GM19238 (cell line): ENCODE measurements around the gene TRIM17.

Experiments used
- DNase-seq: peaks from one replicate; pipeline ENCODE4 v3.0.0; 2011; ENCODE audit warnings: low spot score; ENCODE audit not compliant: insufficient read length

Gene TRIM17

DNA sequence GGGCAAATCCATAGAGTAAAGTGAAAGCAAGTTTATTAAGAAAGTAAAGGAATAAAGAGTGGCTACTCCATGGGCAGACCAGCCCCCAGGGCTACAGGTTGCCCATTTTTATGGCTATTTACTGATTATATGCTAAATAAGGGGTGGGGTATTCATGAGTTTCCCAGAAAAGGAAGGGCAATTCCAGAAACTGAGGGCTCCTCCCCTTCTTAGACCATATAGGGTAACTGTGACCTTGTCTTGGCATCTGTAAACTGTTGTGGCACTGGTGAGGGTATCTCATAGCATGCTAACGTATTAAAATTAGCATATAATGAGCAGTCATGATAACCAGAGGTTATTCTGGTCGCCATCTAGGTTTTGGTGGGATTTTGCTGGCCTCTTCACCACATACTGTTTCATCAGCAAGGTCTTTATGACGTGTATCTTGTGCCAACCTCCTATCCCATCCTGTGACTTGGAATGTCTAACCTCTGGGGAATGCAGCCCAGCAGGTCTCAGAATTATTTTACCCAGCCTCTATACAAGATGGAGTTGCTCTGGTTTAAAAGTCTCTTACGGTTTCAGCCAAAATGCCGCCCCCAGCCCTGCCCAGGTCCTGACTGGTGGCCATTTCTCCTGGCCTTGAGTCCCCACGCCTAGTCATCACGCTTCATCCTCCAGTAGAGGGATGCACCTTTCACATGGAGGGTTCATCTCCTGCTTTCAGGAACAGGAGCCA is 982 bp upstream of the TRIM17 start:
- DNase-seq = no peak

DNA sequence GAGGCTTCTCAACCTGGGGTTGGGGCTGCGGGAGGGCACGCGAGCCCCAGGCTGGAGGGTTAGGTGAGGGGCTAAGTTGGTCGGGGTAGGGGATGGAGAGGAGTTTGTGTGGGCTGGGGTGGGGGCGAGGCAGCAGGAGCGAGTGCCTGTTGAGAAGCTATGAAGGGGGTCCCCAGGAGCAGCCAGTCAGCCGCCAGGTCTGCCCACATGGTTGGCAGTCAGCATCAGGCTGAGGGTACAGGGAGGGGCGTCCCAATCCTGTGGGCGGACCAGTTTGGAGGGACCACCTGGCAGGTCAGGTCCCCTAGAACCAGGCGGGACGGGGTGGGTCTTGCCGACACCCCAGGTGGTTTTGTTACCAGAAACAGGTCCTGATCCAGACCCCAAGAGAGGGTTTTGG is 400 bp upstream of the TRIM17 start:
- no peak for DNase-seq

DNA sequence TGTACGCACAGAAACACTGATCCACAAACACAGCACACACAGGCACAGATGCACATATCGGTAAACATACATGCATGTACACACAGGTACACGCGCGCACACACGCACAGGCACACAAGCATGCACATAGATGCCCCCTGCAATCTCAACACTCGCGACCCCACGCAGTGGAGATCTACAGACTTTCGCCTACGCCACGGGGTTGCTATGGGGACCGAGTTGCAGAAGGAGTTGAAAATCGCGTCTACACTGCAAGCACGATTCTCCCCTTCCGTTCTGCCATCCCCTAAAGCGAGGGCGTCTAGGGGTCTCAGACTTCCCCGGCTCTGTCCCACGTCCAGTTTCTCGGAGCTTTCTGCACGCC is 826 bp downstream of the TRIM17 start:
- DNase-seq = no peak

DNA sequence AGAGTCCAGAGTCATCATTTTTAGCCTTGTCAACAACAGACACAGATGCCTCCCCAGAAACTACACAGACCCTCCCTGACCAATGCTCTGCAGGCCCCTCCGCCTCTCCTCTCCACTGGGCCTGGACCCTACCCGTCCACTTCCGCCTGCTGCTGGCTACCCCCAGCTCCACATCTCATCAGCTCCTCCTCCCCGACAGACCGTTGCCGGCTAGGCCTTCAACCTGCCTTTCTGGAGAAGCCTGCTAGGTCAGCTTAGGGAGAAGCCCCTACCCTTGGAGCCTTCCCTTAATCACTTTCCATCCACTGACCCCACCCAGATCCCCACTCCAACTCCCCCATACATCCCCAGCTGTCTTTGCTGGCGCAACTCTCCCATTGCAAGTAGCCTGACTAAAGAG is 1.4 kb downstream of the TRIM17 start:
- DNase-seq = no peak

DNA sequence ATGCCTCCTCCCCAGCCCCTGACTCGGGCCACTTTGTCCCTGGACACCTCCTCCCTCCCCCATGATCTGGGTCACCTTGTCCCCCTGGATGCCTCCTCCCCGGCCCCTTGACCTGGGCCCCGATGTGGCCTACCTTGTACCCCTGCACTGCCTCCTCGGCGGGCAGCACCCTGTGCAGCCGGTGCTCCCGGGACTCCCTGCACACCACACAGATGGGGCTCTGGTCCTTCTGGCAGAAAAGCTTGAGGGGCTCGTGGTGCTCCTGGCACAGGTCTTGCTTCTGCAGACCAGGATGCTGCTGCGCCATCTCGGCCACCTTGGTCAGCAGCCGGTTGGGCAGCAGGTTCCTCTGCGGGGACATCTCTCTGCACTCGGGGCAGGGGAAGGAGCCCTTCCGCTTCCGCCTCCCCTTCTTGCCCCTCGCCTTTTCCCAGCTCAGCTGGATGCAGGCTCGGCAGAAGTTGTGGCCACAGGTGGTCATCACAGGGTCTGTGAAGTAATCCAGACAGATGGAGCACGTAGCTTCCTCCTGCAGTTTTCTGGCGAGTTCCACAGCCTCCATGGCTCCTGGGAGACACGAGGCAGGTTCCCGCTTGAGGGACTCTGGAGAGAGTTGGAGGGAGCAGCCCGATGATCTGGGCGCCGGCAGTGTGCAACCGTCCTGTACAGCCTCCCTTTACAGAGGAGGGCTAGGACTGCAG is 2.0 kb downstream of the TRIM17 start:
- DNase-seq = no peak

DNA sequence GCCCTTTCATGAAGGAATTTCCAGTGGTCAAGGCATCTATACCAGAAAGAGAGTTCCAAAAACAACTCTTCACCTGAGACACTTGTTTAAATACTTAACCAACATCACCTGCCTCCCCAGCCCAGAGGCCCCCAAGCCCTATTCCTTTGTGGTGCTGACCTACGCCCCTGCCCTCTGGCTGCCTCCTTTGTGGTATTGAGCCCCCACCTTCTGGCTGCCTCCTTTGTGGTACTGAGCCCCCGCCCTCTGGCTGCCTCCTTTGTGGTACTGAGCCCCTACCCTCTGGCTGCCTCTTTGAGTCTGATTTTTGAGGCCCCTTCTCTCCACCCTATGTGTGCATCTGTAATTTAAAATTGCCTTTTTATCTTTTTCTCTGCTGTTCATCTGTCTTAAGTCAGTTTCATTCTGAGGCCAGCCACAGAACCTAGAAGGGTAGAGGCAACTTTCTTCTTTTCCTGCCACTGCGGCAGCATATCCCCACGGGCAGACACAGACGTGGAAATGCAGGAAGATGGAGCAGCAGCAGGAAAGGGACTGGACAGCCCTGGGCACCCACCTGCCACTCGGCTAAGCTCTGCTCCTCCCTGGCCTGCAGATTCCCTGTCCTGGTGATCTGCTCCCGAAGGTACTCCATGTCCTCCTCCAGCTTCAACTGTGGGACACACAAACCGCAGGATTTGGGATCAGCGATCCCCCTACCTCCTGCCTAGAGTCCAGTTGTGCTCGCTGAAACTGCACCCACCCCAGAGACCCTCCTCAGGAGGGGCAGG is 3.2 kb downstream of the TRIM17 start:
- DNase-seq = no peak

DNA sequence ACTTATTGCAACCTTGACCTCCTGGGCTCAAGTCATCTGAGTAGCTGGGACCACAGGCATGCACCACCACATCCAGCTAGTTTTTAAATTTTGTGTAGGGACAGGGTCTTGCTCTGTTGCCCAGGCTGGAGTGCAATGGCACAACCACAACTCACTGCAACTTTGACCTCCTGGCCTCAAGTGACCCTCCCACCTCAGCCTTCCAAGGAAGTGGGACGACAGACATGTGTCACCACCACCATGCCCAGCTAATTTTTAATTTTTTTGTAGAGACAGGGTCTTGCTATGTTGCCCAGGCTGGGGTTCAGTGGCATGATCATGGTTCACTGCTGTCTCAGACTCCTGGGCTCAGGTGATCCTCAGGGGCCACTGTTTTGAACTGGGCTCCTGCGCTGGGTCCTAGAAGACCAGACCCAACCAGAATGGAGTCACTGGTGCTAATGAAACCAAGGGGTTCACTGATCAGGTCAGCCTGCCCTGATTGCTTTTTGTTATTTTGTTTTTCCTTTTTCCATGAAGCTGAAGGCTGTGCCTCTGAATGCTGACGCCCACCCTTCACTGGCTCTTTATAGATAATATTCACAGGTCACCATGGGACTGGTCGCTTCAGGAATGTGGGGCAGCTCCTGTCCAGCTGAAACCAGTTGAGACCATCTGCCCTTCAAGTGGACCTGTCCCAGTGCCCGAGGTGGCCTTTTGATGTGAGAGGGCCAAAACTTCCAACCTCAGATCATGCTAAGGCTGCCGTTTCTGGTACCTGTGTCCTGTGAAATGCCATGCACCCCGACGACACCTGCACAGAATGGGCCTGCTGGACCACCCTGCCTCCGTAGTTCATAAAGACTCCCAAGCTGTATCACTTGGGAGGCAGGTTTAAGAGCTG is 4.9 kb downstream of the TRIM17 start:
- no peak for DNase-seq

DNA sequence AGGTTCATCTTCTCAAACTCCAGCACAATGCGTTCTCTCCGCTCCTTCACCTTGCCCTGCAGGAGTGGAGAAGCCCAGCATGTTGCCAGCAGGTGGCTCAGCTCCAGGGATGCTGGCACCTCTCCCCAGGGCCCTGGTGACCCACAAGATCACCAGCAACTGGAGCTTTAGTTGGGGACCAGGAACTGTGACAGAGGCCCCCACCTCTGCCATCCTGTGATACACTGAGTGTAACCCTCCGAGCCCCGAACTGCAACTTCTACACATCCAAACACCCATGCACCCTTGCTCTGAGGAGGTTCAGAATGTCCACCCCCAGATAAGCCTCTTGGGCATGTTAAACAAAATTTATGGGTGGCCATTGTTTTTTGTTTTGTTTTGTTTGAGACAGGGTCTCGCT is 5.5 kb downstream of the TRIM17 start:
- DNase-seq = no peak

DNA sequence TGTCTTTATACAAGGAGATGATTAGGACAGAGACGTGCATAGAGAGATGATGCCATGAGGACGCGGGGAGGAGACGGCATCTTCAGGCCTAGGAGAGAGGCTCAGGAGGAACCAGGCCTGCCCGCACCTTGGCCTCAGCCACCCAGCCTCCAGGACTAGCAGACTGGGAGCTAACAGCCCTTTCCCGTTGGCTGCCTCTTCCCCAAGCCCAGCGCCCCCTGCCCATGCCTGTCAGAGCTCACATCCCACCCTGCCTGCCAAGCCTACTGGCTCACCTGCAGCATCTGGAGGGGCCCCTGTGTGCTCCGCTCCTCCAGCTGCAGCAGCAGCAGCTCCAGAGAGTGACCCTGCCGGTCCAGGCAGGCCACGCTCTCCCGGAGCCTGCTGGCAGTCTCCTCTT is 6.0 kb downstream of the TRIM17 start:
- DNase-seq = no peak

DNA sequence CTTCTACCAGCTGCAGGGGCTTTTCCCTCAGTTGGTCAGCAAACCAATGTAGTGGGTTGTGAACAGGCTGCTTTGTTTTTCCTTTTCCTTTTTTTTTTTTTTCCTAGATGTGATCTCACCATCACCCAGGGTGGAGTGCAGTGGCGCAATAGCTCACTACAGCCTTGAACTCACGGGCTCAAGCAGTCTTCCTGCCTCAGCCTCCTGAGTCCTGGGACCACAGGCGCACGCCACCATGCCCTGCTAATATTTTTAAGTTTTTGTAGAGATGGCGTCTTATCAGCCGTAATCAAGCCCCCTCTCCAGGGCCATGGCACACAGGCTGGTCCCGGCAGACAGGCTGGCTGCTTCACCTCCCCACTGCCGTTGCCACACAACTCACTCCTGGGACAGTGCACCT is 6.6 kb downstream of the TRIM17 start:
- DNase-seq = no peak

DNA sequence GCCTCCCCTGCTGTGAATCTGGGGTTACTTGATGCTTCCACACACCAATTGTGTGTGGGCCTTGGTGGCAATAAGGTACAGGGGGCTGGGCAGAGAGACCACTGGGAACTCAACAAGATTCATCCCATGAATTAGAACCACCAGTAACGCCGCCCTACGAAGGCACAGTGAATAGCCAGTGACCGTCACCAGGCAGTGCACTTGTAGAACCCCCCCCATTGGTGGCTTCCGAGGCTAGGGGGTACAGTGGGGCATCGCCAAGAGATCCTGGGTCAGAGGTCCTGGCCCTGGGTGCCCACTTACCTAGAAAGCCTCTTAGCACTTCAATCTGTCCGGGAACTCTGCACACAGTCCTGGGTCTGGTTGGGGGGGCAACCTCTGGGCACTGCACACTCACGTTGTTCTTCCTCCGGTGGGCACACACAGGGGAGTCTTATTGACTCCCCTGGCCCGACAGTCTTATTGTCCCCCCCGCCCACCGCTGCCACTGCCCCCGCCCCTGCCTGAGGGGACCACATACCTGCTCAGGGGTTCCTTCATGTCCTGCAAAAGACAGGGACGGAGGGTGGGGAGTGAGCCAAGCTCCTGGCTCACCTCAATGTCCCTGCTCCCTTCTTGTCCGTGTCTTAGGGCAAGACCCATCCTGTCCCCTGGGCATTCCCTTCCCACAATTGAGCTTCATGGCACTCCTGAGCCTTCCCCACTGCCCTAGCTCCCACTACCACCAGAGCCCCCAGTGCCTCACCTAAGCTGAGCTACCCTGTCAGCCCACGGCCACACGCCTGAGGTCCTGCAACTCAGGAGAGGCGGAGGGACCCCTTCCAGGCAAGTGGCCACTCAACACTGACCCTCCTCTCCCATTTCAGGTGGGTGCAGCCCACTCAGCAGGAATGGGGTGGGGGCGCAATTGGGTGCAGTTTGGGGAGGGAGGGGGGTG is 7.5 kb downstream of the TRIM17 start:
- no peak for DNase-seq

DNA sequence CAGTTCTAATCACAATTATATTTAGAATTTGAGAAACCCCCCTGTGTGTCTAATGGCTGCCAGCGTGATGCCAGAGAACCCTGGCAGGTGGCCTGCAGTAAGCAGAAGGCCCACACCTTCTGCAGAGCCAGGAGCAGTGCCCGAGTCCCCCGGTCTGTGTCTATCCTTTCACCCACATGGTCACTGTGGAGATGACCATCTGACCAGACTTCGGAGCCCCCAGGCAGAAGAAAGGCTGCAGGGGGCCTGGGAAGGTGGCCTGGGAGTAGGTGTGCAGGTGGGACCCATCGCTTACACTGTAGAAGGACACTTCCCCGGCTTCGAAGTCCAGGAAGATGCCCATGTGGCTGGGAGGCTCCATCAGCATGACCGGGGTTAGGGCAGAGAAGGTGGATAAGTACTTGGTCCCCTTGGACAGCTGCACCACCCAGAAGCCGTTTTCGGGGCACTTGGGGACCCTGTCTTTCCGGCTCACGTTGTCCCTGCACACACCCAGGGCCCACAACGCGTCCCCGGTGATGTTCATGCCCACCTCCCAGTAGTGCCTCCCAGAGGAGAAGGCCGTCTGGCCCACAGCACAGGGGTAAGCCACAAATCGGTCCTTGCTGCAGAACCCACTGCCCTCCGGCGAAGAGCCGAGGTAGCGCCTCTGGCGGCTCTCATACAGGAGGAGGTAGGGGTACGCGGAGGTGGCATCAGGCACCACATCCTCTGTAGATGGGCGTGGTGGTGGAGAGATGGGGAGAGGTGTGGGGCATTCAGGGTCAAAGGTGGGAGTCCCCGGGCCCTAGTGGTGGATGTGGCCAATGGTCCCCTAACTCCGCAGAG is 8.4 kb downstream of the TRIM17 start:
- no peak for DNase-seq

DNA sequence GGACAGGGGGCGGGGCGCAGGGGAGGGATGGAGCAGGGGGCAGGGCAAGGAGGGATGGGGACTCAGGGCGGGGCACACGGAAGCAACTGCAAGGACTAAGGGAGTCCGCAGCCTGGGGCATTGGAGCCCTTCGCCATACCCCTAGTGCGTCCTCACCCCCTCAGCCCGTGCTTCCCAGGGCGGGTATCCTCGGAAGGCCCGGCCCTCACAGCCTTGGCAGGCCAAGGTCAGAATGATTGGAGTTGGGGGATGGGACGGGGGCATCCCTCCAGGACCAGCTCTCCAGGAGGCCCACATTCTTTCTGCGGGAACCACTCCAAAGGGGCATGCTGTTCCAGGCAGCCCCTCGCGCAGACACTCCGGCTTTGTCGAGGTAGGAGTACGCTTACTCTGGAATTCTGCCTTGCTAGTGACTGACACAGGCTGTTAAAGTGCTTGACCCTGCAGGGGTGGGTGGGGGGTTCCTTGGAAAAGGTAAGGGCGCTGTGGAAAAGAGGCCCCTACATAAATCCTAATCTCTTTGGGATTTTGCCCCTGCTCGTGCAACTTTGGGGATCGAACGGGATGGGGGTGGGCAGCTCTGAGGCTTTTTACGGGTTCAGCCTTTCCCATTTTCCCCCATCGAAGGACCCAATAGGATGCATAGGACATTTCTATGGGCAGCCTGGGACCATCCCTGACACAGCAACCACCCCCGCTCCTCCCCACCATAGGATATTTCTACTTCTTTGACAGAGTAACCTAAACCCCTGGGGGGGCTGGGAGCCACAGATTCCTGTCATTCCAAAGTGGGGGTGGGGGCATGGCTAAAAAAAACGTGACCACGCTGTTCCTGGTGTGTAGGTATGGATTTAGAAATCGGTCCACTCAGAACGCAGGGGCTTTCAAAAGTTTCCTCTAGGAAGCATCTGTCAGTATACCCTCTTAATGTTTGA is 9.3 kb downstream of the TRIM17 start:
- no peak for DNase-seq

DNA sequence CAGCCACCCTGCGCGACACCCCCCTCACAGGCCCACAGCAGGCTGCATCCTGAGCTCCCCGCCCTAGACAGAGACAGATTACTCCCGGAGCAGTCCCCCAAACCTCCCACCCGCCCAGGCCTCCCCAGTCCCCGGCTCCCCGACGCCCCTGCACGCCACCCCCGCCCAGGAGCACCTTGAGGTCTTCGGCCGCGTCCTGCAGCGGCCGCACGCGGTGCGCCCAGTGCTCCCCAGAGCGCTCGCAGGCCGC is 10.8 kb downstream of the TRIM17 start:
- DNase-seq = no peak

DNA sequence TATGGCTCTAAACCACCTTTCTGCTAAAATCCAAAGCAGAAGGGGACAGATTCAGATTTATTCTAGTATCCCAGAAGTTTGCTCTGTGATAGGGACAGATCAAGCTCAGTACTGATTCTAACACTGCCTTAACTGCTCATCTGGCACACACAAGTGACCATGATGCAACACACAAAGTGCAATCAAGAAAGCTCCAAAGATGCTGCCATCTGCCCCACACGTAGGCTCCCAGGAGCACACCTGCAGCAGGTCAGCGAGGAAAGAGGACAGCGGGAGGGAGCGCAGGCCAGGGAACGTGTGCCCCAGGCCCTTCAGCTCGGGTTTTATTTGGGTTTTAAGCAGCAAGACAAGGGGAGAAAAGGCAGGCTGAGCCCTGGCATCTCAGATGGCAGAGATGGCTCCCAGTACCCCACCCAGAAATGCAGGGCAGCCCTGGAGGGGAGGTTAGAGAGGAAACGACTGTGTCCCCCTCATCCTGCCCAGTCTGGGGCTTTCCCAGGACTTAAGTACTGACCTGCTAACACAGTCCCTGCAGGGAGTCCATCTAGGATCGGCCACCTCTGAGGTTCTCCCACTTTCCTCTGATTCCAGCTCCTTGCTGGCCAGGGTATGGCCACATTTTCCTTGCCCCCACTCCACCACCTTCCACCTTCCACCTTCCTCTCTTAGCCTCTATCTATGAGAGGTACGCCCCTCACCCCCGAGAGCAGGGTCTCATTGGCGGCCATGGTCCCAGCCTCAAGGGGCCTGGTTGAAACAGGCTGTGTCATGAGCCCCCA is 11.3 kb downstream of the TRIM17 start:
- DNase-seq = no peak

DNA sequence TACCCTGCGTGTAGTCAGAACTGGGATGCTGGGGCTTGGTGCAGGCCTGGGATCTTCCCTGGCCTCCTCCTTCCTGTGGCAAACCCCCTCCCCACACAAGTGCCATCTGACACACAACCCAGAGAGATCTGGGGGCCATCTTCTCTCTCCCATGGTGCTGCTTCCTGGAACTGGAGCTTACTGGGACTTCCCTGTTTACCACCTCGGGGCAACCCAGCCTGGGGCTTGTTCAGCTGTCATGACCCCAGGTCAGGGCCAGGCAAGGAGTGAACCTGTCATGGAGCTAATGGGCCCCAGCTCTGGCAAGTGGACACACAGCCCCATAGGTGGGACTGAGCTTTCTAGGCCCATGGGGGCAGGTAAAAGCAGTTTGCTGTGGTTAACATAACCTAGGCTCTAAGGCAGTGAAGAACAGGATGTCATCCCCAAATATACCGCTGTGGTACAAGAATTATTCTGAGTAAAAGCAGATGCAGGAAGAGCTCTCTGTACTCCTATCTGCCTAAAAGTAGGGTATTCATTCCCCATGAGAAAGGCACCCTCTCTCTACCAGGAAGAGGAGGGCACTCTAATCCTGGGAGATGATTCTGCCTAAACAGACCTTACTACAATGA is 12.4 kb downstream of the TRIM17 start:
- DNase-seq = no peak

DNA sequence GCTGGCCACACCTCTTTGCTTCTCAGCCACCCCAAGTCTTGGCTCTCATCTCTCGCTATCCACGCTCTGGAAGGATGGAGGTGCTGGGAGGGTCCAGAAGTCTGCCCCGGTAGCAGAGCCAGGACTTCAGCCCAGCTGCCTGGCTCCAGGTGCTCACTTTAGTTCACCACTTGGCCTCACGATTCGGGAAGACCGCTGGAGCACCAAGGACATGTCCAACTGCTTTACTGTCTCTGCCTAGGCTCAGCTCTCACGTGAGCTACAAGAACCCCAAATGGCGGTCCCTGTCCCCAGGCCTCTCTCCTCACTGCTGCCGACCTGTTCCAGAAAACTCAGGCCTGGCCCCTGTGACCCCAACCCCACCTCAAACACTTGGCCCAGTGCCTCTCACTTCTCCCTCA is 13.4 kb downstream of the TRIM17 start:
- DNase-seq = no peak

DNA sequence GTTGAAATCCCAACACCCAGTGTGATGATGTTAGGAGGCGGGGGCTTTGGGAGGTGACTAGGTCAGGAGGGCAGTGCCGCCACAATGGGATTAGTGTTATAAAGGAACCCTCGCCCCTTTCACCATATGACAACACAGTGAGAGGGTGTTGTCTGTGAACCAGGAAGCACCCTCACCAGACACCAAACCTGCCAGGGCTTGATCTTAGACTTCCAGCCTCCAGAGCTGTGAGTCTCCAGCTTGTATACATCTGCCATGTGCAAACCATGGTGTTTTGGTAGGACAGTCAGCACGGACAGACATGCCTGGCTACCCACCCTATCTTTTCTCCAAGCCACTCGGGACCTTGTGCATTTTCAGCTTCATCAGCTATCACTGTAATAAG is 14.0 kb downstream of the TRIM17 start:
- DNase-seq = no peak
